ENCODE measurements around the gene CLEC4G.

DNA sequence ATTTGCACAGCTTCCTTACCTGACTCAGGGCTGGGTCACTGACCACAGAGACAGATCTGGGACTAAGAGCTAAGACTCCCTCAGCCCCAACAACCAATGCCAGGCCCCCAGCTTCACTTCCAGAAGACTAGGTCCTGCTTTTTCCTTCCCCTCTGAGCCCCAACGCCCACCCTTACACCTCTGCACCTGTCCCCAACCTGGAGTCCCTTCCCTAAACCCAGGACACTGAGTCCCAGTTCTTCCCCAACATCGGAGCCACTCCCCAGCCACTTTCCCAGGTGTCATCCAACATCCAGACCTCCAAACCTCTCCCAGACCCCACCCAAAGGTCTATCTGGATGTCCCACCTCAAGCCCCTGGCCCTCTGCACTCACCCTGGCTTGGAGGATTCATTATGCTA lies 32.9 kb downstream of the CLEC4G start:
- no peak for TF ChIP-seq EZH2 (IDR thresholded peaks at IDR 0.05; ENCODE audit: borderline replicate concordance, low read depth, low read length, severe bottlenecking)
- TF ChIP-seq, protein P1, sequence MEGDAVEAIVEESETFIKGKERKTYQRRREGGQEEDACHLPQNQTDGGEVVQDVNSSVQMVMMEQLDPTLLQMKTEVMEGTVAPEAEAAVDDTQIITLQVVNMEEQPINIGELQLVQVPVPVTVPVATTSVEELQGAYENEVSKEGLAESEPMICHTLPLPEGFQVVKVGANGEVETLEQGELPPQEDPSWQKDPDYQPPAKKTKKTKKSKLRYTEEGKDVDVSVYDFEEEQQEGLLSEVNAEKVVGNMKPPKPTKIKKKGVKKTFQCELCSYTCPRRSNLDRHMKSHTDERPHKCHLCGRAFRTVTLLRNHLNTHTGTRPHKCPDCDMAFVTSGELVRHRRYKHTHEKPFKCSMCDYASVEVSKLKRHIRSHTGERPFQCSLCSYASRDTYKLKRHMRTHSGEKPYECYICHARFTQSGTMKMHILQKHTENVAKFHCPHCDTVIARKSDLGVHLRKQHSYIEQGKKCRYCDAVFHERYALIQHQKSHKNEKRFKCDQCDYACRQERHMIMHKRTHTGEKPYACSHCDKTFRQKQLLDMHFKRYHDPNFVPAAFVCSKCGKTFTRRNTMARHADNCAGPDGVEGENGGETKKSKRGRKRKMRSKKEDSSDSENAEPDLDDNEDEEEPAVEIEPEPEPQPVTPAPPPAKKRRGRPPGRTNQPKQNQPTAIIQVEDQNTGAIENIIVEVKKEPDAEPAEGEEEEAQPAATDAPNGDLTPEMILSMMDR (IDR thresholded peaks at IDR 0.05; ENCODE audit: borderline replicate concordance, extremely low read depth, low read length, poor library complexity, severe bottlenecking), result no peak
